B cell (primary cell): ENCODE data around the gene MYL7.

Experiments used
- EZH2 ChIP-seq: IDR thresholded peaks from 2 replicates; pipeline ENCODE4 v1.6.1; 2012; ENCODE audit warnings: borderline replicate concordance, low read depth, mild to moderate bottlenecking, moderate library complexity, low read length; ENCODE audit not compliant: insufficient read depth, poor library complexity, severe bottlenecking
- TF ChIP-seq, protein P1 (sequence below): fragments of 200-600 bp; IDR thresholded peaks from one replicate; pipeline ENCODE4 v1.8.0; 2022; ENCODE audit warnings: antibody characterized with exemption, mild to moderate bottlenecking

DNA sequence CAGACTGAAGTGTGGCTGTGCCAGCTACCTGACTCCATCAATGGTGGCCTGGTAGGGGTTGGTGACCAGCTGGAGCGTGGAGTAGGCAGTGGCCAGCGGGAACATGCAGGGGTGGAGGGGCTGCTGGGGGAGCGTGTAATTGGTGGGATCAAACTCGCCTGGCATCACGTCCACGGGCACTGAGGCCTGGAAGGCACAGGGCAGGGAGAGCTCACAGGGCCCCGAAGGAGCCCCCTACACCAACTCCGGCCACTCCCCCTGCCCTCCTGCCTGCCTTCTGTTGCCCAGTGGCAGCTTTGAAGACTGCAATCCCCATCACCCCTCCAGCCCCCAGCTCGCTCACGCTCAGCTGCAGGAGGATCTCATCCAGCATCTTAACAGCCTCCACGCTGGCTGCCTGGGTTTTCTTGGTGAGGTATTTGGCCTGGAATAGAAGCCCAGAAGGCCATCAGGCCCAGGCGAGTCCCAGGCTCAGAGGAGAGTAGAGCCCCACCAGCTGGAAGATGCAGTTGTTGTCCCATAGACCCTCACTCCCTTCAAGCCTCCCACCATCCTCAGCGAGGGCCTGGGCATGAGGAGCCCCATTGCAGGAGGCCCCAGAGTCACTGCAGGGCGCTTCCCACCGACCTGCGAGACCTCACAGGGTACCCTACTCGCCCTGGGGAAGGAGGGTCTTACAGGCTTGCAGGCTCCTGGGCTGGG, 24.9 kb downstream of the MYL7 start:
- TF ChIP-seq, protein P1, sequence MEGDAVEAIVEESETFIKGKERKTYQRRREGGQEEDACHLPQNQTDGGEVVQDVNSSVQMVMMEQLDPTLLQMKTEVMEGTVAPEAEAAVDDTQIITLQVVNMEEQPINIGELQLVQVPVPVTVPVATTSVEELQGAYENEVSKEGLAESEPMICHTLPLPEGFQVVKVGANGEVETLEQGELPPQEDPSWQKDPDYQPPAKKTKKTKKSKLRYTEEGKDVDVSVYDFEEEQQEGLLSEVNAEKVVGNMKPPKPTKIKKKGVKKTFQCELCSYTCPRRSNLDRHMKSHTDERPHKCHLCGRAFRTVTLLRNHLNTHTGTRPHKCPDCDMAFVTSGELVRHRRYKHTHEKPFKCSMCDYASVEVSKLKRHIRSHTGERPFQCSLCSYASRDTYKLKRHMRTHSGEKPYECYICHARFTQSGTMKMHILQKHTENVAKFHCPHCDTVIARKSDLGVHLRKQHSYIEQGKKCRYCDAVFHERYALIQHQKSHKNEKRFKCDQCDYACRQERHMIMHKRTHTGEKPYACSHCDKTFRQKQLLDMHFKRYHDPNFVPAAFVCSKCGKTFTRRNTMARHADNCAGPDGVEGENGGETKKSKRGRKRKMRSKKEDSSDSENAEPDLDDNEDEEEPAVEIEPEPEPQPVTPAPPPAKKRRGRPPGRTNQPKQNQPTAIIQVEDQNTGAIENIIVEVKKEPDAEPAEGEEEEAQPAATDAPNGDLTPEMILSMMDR = no peak
- TF ChIP-seq EZH2 = no peak
